Ovary (tissue), 3 donors: Measurements from ENCODE around the gene TTC28.

ENCODE experiments used
- CTCF ChIP-seq, 3 donors: fragments of 450-650 bp in 2 of 3; fragments of 200-600 bp in 1 of 3; IDR thresholded peaks; one replicate each; pipeline versions ENCODE4 v1.5.1 to v1.8.0; 2016 to 2022; ENCODE audit warnings: antibody characterized with exemption in 3 of 3, mild to moderate bottlenecking in 1 of 3
- POLR2A ChIP-seq: fragments of 450-650 bp; IDR thresholded peaks from one replicate; pipeline ENCODE4 v1.6.1; 2017; ENCODE audit warnings: antibody characterized with exemption, mild to moderate bottlenecking, moderate library complexity
- donor health status: DM: no; HTN: no; CAD: no.

GRCh38 chr22:28137036-28137435 lies 542.6 kb downstream of the TTC28 start:
- TF ChIP-seq CTCF (IDR thresholded peaks at IDR 0.05) (no peak), POLR2A (no peak)
